AG04450 (cell line): ENCODE data around the gene CCDC12. TPM values are rescaled to one million over a fixed set of nuclear protein-coding genes. Genes with fewer than 3 reads are reported as not detected.

Experiments used
- CTCF ChIA-PET: fragments of 300-600, 350-600 bp; formaldehyde crosslinking; extraction: SDS; loops from one replicate; lab custom pipeline; 2022; ENCODE audit warnings: antibody characterized with exemption, inconsistent platforms; lab: Charles Lee
- POLR2A ChIA-PET: fragments of 350-600 bp; formaldehyde crosslinking; extraction: SDS; loops from one replicate; lab custom pipeline; 2021; ENCODE audit warnings: antibody characterized with exemption, inconsistent platforms; lab: Yijun Ruan, JAX
- DNase-seq: peaks from one replicate; pipeline ENCODE4 v3.0.0-alpha.2; 2011; ENCODE audit warnings: low read depth, low spot score
- H3K27ac ChIP-seq: one replicate; pipeline ENCODE4 v1.5.1; 2012; ENCODE audit warnings: low read depth, low read length, control low read depth
- H3K27me3 ChIP-seq: one replicate; pipeline ENCODE4 v1.6.0; 2012; ENCODE audit warnings: low read length; ENCODE audit not compliant: control insufficient read depth, insufficient read depth
- H3K4me3 ChIP-seq: 2 replicates; pipeline ENCODE4 v1.5.1; 2011; ENCODE audit warnings: mild to moderate bottlenecking, low read depth, low read length, control low read depth
- H3K9me3 ChIP-seq: 2 replicates; pipeline ENCODE4 v1.5.1; 2012; ENCODE audit warnings: low read length; ENCODE audit not compliant: control insufficient read depth, insufficient read depth
- CTCF ChIP-seq: IDR thresholded peaks from 2 replicates; pipeline ENCODE4 v1.5.1; 2011; ENCODE audit warnings: low read depth, low read length, control low read depth, inconsistent platforms
- polyA plus RNA-seq: library from polyadenylated mRNA; depleted of rRNA; stranded (reverse); fragments of >200 nt; gene quantifications from 2 replicates; pipeline ENCODE4 v1.2.3, GENCODE V29; 2011

CCDC12 gene
- polyA plus RNA-seq, 1 experiment: 18.3 TPM

- H3K27ac ChIP-seq: no peak overlapping the region
- no peak for DNase-seq
- ChIA-PET POLR2A (no interaction called here), CTCF (no interaction called here)
- no peak for TF ChIP-seq CTCF
- H3K4me3 ChIP-seq: no peak overlapping the region
- no peaks in the 10 kb centered on the region; the same call in 1 of the 2 replicates for H3K9me3 ChIP-seq
- H3K27me3 ChIP-seq: no peaks in the 10 kb centered on the region
Measured at GRCh38 chr3:46962990-46963389, 13.6 kb downstream of the CCDC12 start.

- H3K4me3 ChIP-seq: no peak overlapping the region
- CTCF ChIA-PET: no interaction called here
- POLR2A ChIA-PET: no interaction called here
- no peak overlapping the region for H3K27ac ChIP-seq
- H3K9me3 ChIP-seq: no peaks in the 10 kb centered on the region; the same call in 1 of the 2 replicates
- no peaks in the 10 kb centered on the region for H3K27me3 ChIP-seq
- no peak for DNase-seq
- TF ChIP-seq CTCF: no peak
Measured at GRCh38 chr3:46962427-46962826, 14.1 kb downstream of the CCDC12 start.

- no peak for TF ChIP-seq CTCF
- H3K4me3 ChIP-seq: no peak overlapping the region
- peak overlapping the region; percentile 59 for H3K27ac ChIP-seq
- DNase-seq: no peak
- ChIA-PET POLR2A (no interaction called here), CTCF (interaction anchor here (0.6 kb wide), 1 partner anchor 309 kb away, joined by 4 read pairs; no protein-coding TSS in a partner anchor)
- no peaks in the 10 kb centered on the region for H3K27me3 ChIP-seq
- H3K9me3 ChIP-seq: no peaks in the 10 kb centered on the region; the same call in 1 of the 2 replicates
Measured at GRCh38 chr3:46960835-46961234, 15.7 kb downstream of the CCDC12 start.

- no peak overlapping the region for H3K4me3 ChIP-seq
- DNase-seq: peak; percentile 21
- TF ChIP-seq CTCF: no peak
- CTCF ChIA-PET: interaction anchor here (0.6 kb wide), 1 partner anchor 310 kb away, joined by 4 read pairs; no protein-coding TSS in a partner anchor
- POLR2A ChIA-PET: interaction anchor here (0.7 kb wide), 1 partner anchor 13 kb away, joined by 3 read pairs; no protein-coding TSS in a partner anchor
- H3K9me3 ChIP-seq: no peaks in the 10 kb centered on the region; the same call in 1 of the 2 replicates
- H3K27me3 ChIP-seq: no peaks in the 10 kb centered on the region
- H3K27ac ChIP-seq: peak overlapping the region; percentile 59
Measured at GRCh38 chr3:46960081-46960701, 16.4 kb downstream of the CCDC12 start.

GRCh38 chr3:46959161-46959511, 17.4 kb downstream of the CCDC12 start:
- no peak for TF ChIP-seq CTCF
- no peak for DNase-seq
- no peak overlapping the region for H3K4me3 ChIP-seq
- H3K9me3 ChIP-seq: no peaks in the 10 kb centered on the region; the same call in 1 of the 2 replicates
- ChIA-PET POLR2A (no interaction called here), CTCF (interaction anchor here (2.4 kb wide), 1 partner anchor 23 kb away, joined by 13 read pairs; no protein-coding TSS in a partner anchor)
- H3K27me3 ChIP-seq: no peaks in the 10 kb centered on the region
- H3K27ac ChIP-seq: no peak overlapping the region
